H1 (cell line): Measurements from ENCODE around the gene RAMP1. TPM values are rescaled to one million over a fixed set of nuclear protein-coding genes. Genes with fewer than 3 reads are reported as not detected.

Experiments
- BCL11A ChIP-seq, 2 experiments: IDR thresholded peaks; one replicate each; pipeline ENCODE4 v1.6.1; 2011; ENCODE audit warnings: low read depth in 2 of 2, low read length in 2 of 2, mild to moderate bottlenecking in 2 of 2
- GTF2F1 ChIP-seq: IDR thresholded peaks from 2 replicates; pipeline ENCODE4 v1.6.1; 2012; ENCODE audit warnings: low read depth, low read length, improper control_type of control experiment, borderline replicate concordance
- HDAC2 ChIP-seq, 2 experiments: fragments of 300-600 bp in 1 of 2; sonication (generic) in 1 of 2; IDR thresholded peaks; 2 replicates each; pipeline ENCODE4 v1.6.1; 2011 to 2012; ENCODE audit warnings: low read depth in 2 of 2, low read length in 2 of 2, mild to moderate bottlenecking in 2 of 2, moderate library complexity in 2 of 2, borderline replicate concordance in 1 of 2, inconsistent platforms in 1 of 2
- MAFK ChIP-seq: IDR thresholded peaks from 2 replicates; pipeline ENCODE4 v1.6.1; 2012; ENCODE audit warnings: low read depth, mild to moderate bottlenecking, improper control_type of control experiment, low read length
- NRF1 ChIP-seq: IDR thresholded peaks from 2 replicates; pipeline ENCODE4 v1.6.1; 2011; ENCODE audit warnings: mild to moderate bottlenecking, low read depth, low read length, improper control_type of control experiment
- RXRA ChIP-seq: IDR thresholded peaks from 2 replicates; pipeline ENCODE4 v1.6.1; 2011; ENCODE audit warnings: low read depth, mild to moderate bottlenecking, low read length, moderate library complexity; ENCODE audit not compliant: insufficient read depth
- SIX5 ChIP-seq: IDR thresholded peaks from 2 replicates; pipeline ENCODE4 v1.6.1; 2011; ENCODE audit warnings: mild to moderate bottlenecking, low read depth, low read length
- SP4 ChIP-seq: IDR thresholded peaks from 2 replicates; pipeline ENCODE4 v1.6.1; 2012; ENCODE audit warnings: low read length, inconsistent platforms
- polyA plus RNA-seq, 7 experiments: library from polyadenylated mRNA; depleted of rRNA in 3 of 7; stranded (reverse) in 5 of 7; unstranded in 2 of 7; fragments of >200 nt in 5 of 7; fragments of 200-250 nt in 2 of 7; gene quantifications; 1 replicate in 5 of 7; 2 replicates in 1 of 7; 4 replicates in 1 of 7; pipeline versions ENCODE4 v1.2.1 to v1.2.3, GENCODE V29; 2011 to 2013; ENCODE audit warnings: missing spikeins in 2 of 7, mixed read lengths in 2 of 7
- total RNA-seq: library from RNA; stranded (reverse); fragmentation: NEBNext Ultra II Directional; extraction: Animal tissue kit (Norgen Biotek cat#: 25700); gene quantifications from 2 replicates; pipeline ENCODE4 v1.2.1, GENCODE V29; 2021
- TF ChIP-seq, protein P1 (sequence below): fragments of 300-600 bp; sonication (generic); IDR thresholded peaks from 2 replicates; pipeline ENCODE4 v1.7.1; 2012; ENCODE audit warnings: low read length, moderate library complexity, mild to moderate bottlenecking, inconsistent platforms; ENCODE audit not compliant: insufficient replicate concordance

Gene RAMP1
- total and polyA plus RNA-seq, 2 of the 8 experiments (the other 6 are each of a cell fraction or from before 2014, with no cell fraction given): 0.65 to 4.3 TPM

DNA sequence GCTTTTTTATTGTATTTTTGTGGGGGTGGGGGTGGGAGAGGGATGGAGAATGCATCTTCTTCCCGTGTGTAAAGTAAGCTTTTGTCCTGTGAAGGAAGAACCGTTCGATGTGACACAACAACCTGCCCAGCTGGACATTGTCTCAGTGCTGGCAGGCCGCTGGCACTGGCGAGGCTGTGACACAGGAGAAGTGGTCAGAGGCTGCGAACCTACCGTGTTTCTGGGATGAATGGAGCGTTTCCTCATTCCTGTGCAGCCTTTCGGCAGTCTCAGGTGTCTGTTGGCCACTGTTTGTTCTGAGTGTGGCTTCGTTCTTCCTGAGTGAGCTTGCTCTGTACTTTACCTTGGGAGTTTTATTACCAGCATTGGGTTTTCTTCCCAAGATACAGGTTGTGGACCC lies 8.0 kb downstream of the RAMP1 start (continued):
- TF ChIP-seq, protein P1, sequence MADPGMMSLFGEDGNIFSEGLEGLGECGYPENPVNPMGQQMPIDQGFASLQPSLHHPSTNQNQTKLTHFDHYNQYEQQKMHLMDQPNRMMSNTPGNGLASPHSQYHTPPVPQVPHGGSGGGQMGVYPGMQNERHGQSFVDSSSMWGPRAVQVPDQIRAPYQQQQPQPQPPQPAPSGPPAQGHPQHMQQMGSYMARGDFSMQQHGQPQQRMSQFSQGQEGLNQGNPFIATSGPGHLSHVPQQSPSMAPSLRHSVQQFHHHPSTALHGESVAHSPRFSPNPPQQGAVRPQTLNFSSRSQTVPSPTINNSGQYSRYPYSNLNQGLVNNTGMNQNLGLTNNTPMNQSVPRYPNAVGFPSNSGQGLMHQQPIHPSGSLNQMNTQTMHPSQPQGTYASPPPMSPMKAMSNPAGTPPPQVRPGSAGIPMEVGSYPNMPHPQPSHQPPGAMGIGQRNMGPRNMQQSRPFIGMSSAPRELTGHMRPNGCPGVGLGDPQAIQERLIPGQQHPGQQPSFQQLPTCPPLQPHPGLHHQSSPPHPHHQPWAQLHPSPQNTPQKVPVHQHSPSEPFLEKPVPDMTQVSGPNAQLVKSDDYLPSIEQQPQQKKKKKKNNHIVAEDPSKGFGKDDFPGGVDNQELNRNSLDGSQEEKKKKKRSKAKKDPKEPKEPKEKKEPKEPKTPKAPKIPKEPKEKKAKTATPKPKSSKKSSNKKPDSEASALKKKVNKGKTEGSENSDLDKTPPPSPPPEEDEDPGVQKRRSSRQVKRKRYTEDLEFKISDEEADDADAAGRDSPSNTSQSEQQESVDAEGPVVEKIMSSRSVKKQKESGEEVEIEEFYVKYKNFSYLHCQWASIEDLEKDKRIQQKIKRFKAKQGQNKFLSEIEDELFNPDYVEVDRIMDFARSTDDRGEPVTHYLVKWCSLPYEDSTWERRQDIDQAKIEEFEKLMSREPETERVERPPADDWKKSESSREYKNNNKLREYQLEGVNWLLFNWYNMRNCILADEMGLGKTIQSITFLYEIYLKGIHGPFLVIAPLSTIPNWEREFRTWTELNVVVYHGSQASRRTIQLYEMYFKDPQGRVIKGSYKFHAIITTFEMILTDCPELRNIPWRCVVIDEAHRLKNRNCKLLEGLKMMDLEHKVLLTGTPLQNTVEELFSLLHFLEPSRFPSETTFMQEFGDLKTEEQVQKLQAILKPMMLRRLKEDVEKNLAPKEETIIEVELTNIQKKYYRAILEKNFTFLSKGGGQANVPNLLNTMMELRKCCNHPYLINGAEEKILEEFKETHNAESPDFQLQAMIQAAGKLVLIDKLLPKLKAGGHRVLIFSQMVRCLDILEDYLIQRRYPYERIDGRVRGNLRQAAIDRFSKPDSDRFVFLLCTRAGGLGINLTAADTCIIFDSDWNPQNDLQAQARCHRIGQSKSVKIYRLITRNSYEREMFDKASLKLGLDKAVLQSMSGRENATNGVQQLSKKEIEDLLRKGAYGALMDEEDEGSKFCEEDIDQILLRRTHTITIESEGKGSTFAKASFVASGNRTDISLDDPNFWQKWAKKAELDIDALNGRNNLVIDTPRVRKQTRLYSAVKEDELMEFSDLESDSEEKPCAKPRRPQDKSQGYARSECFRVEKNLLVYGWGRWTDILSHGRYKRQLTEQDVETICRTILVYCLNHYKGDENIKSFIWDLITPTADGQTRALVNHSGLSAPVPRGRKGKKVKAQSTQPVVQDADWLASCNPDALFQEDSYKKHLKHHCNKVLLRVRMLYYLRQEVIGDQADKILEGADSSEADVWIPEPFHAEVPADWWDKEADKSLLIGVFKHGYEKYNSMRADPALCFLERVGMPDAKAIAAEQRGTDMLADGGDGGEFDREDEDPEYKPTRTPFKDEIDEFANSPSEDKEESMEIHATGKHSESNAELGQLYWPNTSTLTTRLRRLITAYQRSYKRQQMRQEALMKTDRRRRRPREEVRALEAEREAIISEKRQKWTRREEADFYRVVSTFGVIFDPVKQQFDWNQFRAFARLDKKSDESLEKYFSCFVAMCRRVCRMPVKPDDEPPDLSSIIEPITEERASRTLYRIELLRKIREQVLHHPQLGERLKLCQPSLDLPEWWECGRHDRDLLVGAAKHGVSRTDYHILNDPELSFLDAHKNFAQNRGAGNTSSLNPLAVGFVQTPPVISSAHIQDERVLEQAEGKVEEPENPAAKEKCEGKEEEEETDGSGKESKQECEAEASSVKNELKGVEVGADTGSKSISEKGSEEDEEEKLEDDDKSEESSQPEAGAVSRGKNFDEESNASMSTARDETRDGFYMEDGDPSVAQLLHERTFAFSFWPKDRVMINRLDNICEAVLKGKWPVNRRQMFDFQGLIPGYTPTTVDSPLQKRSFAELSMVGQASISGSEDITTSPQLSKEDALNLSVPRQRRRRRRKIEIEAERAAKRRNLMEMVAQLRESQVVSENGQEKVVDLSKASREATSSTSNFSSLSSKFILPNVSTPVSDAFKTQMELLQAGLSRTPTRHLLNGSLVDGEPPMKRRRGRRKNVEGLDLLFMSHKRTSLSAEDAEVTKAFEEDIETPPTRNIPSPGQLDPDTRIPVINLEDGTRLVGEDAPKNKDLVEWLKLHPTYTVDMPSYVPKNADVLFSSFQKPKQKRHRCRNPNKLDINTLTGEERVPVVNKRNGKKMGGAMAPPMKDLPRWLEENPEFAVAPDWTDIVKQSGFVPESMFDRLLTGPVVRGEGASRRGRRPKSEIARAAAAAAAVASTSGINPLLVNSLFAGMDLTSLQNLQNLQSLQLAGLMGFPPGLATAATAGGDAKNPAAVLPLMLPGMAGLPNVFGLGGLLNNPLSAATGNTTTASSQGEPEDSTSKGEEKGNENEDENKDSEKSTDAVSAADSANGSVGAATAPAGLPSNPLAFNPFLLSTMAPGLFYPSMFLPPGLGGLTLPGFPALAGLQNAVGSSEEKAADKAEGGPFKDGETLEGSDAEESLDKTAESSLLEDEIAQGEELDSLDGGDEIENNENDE: no peak
- TF ChIP-seq MAFK (no peak), GTF2F1 (no peak), RXRA (no peak), SP4 (no peak), NRF1 (no peak), SIX5 (no peak), BCL11A (IDR thresholded peaks at IDR 0.05; ENCODE audit: low read depth in 2 of 2, low read length in 2 of 2) (no peak), HDAC2 (IDR thresholded peaks at IDR 0.05; ENCODE audit: borderline replicate concordance in 1 of 2, low read depth in 2 of 2, low read length in 2 of 2) (no peak)
